Stimulated activated memory B cell treated with anti-CD40 and anti-IgM and Interleukin-4, amounts not matched to agents 10 μg/mL and 1 μg/mL and 100 μg/mL, for 72 hours (primary cell): Measurements from ENCODE around the gene PNMA1.

ENCODE experiments used
- ATAC-seq: fragments of 150-1000 bp; cut with Tn5 transposase; 2 replicates; pipeline ENCODE4 v1.10.0; 2021
- H3K27ac Mint-ChIP-seq: one replicate; pipeline ENCODE4 v1.8.0; 2022; ENCODE audit warnings: mild to moderate bottlenecking, mixed read lengths
- H3K27me3 Mint-ChIP-seq: one replicate; pipeline ENCODE4 v1.8.0; 2022; ENCODE audit warnings: mixed read lengths
- H3K36me3 Mint-ChIP-seq: one replicate; pipeline ENCODE4 v1.8.0; 2022; ENCODE audit warnings: mixed read lengths
- H3K4me1 Mint-ChIP-seq: one replicate; pipeline ENCODE4 v1.8.0; 2022; ENCODE audit warnings: mixed read lengths
- H3K4me3 Mint-ChIP-seq: one replicate; pipeline ENCODE4 v1.8.0; 2022; ENCODE audit warnings: mild to moderate bottlenecking, moderate library complexity, mixed read lengths
- H3K9me3 Mint-ChIP-seq: one replicate; pipeline ENCODE4 v1.8.0; 2022; ENCODE audit warnings: mixed read lengths

Gene PNMA1

GRCh38 chr14:73728717-73729330 is 14.6 kb upstream of the PNMA1 start:
- Mint-ChIP-seq H3K4me3 (peak overlapping the region; percentile 15), H3K36me3 (peaks cover 51% of the 10 kb centered on the region), H3K9me3 (no peaks in the 10 kb centered on the region), H3K27ac (peak overlapping the region; percentile 68), H3K27me3 (no peaks in the 10 kb centered on the region), H3K4me1 (peaks cover 55% of the 10 kb centered on the region)
- peak; percentile 93 for ATAC-seq

- Mint-ChIP-seq H3K4me3 (no peak overlapping the region), H3K9me3 (no peaks in the 10 kb centered on the region), H3K4me1 (peaks cover 55% of the 10 kb centered on the region), H3K36me3 (peaks cover 67% of the 10 kb centered on the region), H3K27me3 (no peaks in the 10 kb centered on the region), H3K27ac (peak overlapping the region; percentile 69)
- no peak for ATAC-seq
These were observed 13.0 kb upstream of the PNMA1 start for GRCh38 chr14:73727166-73727565.

GRCh38 chr14:73726025-73726961 is 12.1 kb upstream of the PNMA1 start:
- ATAC-seq = no peak

GRCh38 chr14:73725116-73726024 is 11.2 kb upstream of the PNMA1 start:
- peaks cover 51% of the 10 kb centered on the region for H3K4me1 Mint-ChIP-seq
- H3K4me3 Mint-ChIP-seq = peak overlapping the region; percentile 16
- no peaks in the 10 kb centered on the region for H3K9me3 Mint-ChIP-seq
- ATAC-seq = no peak
- peak overlapping the region; percentile 62 for H3K27ac Mint-ChIP-seq
- no peaks in the 10 kb centered on the region for H3K27me3 Mint-ChIP-seq
- peaks cover 78% of the 10 kb centered on the region for H3K36me3 Mint-ChIP-seq

More at GRCh38 chr14:73726025-73726961, 12.1 kb upstream of the PNMA1 start:
- Mint-ChIP-seq H3K27me3 (no peaks in the 10 kb centered on the region), H3K36me3 (peaks cover 76% of the 10 kb centered on the region), H3K9me3 (no peaks in the 10 kb centered on the region), H3K27ac (peak overlapping the region; percentile 69), H3K4me1 (peaks cover 51% of the 10 kb centered on the region), H3K4me3 (peak overlapping the region; percentile 16)

GRCh38 chr14:73724696-73725095 is 10.5 kb upstream of the PNMA1 start:
- Mint-ChIP-seq H3K27ac (peak overlapping the region; percentile 54), H3K4me3 (no peak overlapping the region), H3K36me3 (peaks cover 75% of the 10 kb centered on the region), H3K4me1 (peaks cover 44% of the 10 kb centered on the region), H3K27me3 (no peaks in the 10 kb centered on the region), H3K9me3 (no peaks in the 10 kb centered on the region)
- ATAC-seq = no peak

GRCh38 chr14:73723797-73724661 is 9.8 kb upstream of the PNMA1 start:
- peak overlapping the region; percentile 54 for H3K27ac Mint-ChIP-seq
- H3K9me3 Mint-ChIP-seq = no peaks in the 10 kb centered on the region
- peak; percentile 39 for ATAC-seq
- peaks cover 37% of the 10 kb centered on the region for H3K4me1 Mint-ChIP-seq
- no peaks in the 10 kb centered on the region for H3K27me3 Mint-ChIP-seq
- H3K4me3 Mint-ChIP-seq = no peak overlapping the region
- peaks cover 75% of the 10 kb centered on the region for H3K36me3 Mint-ChIP-seq

- Mint-ChIP-seq H3K4me1 (peaks cover 31% of the 10 kb centered on the region), H3K9me3 (no peaks in the 10 kb centered on the region), H3K36me3 (peaks cover 71% of the 10 kb centered on the region), H3K27ac (peak overlapping the region; percentile 54), H3K4me3 (no peak overlapping the region), H3K27me3 (no peaks in the 10 kb centered on the region)
- no peak for ATAC-seq
These were observed 9.2 kb upstream of the PNMA1 start for GRCh38 chr14:73723406-73723796.

- H3K27me3 Mint-ChIP-seq = no peaks in the 10 kb centered on the region
- H3K9me3 Mint-ChIP-seq = no peaks in the 10 kb centered on the region
- peaks cover 25% of the 10 kb centered on the region for H3K4me1 Mint-ChIP-seq
- H3K4me3 Mint-ChIP-seq = no peak overlapping the region
- H3K27ac Mint-ChIP-seq = no peak overlapping the region
- peaks cover 73% of the 10 kb centered on the region for H3K36me3 Mint-ChIP-seq
- no peak for ATAC-seq
These were observed 8.4 kb upstream of the PNMA1 start for GRCh38 chr14:73722581-73722980.

- Mint-ChIP-seq H3K27ac (peak overlapping the region; percentile 66), H3K27me3 (no peaks in the 10 kb centered on the region), H3K4me3 (no peak overlapping the region), H3K9me3 (no peaks in the 10 kb centered on the region), H3K36me3 (peaks cover 72% of the 10 kb centered on the region), H3K4me1 (peaks cover 21% of the 10 kb centered on the region)
- ATAC-seq = no peak
These were observed 7.1 kb upstream of the PNMA1 start for GRCh38 chr14:73721101-73721821.

GRCh38 chr14:73720636-73721035 is 6.5 kb upstream of the PNMA1 start:
- no peak for ATAC-seq
- no peaks in the 10 kb centered on the region for H3K27me3 Mint-ChIP-seq
- H3K27ac Mint-ChIP-seq = no peak overlapping the region
- peaks cover 72% of the 10 kb centered on the region for H3K36me3 Mint-ChIP-seq
- peaks cover 17% of the 10 kb centered on the region for H3K4me1 Mint-ChIP-seq
- no peak overlapping the region for H3K4me3 Mint-ChIP-seq
- H3K9me3 Mint-ChIP-seq = no peaks in the 10 kb centered on the region

GRCh38 chr14:73719791-73720190 is 5.6 kb upstream of the PNMA1 start:
- no peaks in the 10 kb centered on the region for H3K9me3 Mint-ChIP-seq
- H3K27me3 Mint-ChIP-seq = no peaks in the 10 kb centered on the region
- H3K4me3 Mint-ChIP-seq = no peak overlapping the region
- no peak for ATAC-seq
- no peak overlapping the region for H3K27ac Mint-ChIP-seq
- H3K36me3 Mint-ChIP-seq = peaks cover 67% of the 10 kb centered on the region
- H3K4me1 Mint-ChIP-seq = peaks cover 13% of the 10 kb centered on the region

- H3K9me3 Mint-ChIP-seq = no peaks in the 10 kb centered on the region
- H3K36me3 Mint-ChIP-seq = peaks cover 63% of the 10 kb centered on the region
- no peaks in the 10 kb centered on the region for H3K27me3 Mint-ChIP-seq
- H3K4me3 Mint-ChIP-seq = no peak overlapping the region
- peaks cover 9% of the 10 kb centered on the region for H3K4me1 Mint-ChIP-seq
- no peak for ATAC-seq
- no peak overlapping the region for H3K27ac Mint-ChIP-seq
These were observed 5.2 kb upstream of the PNMA1 start for GRCh38 chr14:73719361-73719760.

- Mint-ChIP-seq H3K27ac (no peak overlapping the region), H3K27me3 (no peaks in the 10 kb centered on the region), H3K4me3 (no peak overlapping the region), H3K36me3 (peaks cover 61% of the 10 kb centered on the region), H3K9me3 (no peaks in the 10 kb centered on the region), H3K4me1 (peaks cover 3% of the 10 kb centered on the region)
- no peak for ATAC-seq
These were observed 4.5 kb upstream of the PNMA1 start for GRCh38 chr14:73718418-73719251.
